Mesendoderm (in vitro differentiated cells): ENCODE results near the gene C10orf95.

Source experiments
- DNase-seq: peaks from one replicate; pipeline ENCODE4 v3.0.0; 2013
- H2AK5ac ChIP-seq: 2 replicates; pipeline ENCODE4 v1.6.1; 2013; ENCODE audit warnings: low read length, inconsistent platforms
- H2BK120ac ChIP-seq: 2 replicates; pipeline ENCODE4 v1.6.1; 2013; ENCODE audit warnings: low read depth, mild to moderate bottlenecking, low read length, moderate library complexity, mixed read lengths
- H2BK15ac ChIP-seq: replicated peaks from 2 replicates; pipeline ENCODE4 v1.6.1; 2013; ENCODE audit warnings: low read depth, mild to moderate bottlenecking, moderate library complexity
- H2BK5ac ChIP-seq: 2 replicates; pipeline ENCODE4 v1.6.1; 2013; ENCODE audit warnings: low read length, inconsistent platforms
- H3K18ac ChIP-seq: 2 replicates; pipeline ENCODE4 v1.6.1; 2013; ENCODE audit warnings: mild to moderate bottlenecking, low read length, mixed read lengths
- H3K23ac ChIP-seq: one replicate; pipeline ENCODE4 v1.6.1; 2013; ENCODE audit warnings: low read length
- H3K27ac ChIP-seq: 2 replicates; pipeline ENCODE4 v1.5.1; 2013; ENCODE audit warnings: low read depth, mild to moderate bottlenecking, inconsistent platforms, low read length, moderate library complexity
- H3K27me3 ChIP-seq: 2 replicates; pipeline ENCODE4 v1.6.1; 2013; ENCODE audit warnings: low read length, control low read depth, mild to moderate bottlenecking, inconsistent platforms; ENCODE audit not compliant: insufficient read depth, poor library complexity
- H3K36me3 ChIP-seq: 2 replicates; pipeline ENCODE4 v1.6.1; 2013; ENCODE audit warnings: low read length, inconsistent platforms; ENCODE audit not compliant: control insufficient read depth, insufficient read depth
- H3K4ac ChIP-seq: one replicate; pipeline ENCODE4 v1.6.1; 2013; ENCODE audit warnings: low read depth, mild to moderate bottlenecking, low read length, moderate library complexity
- H3K4me1 ChIP-seq: 2 replicates; pipeline ENCODE4 v1.6.1; 2013; ENCODE audit warnings: low read depth, low read length, inconsistent platforms; ENCODE audit not compliant: control insufficient read depth
- H3K4me2 ChIP-seq: 2 replicates; pipeline ENCODE4 v1.6.1; 2013; ENCODE audit warnings: low read length
- H3K4me3 ChIP-seq: 2 replicates; pipeline ENCODE4 v1.5.1; 2013; ENCODE audit warnings: mild to moderate bottlenecking, low read length
- H3K56ac ChIP-seq: one replicate; pipeline ENCODE4 v1.6.1; 2013; ENCODE audit warnings: low read length
- H3K79me1 ChIP-seq: 2 replicates; pipeline ENCODE4 v1.6.1; 2013; ENCODE audit warnings: low read length, inconsistent platforms
- H3K79me2 ChIP-seq: 2 replicates; pipeline ENCODE4 v1.6.1; 2013; ENCODE audit warnings: mild to moderate bottlenecking, low read length; ENCODE audit not compliant: control insufficient read depth, insufficient read depth
- H3K9ac ChIP-seq: 2 replicates; pipeline ENCODE4 v1.6.1; 2013; ENCODE audit warnings: low read length, inconsistent platforms
- H4K5ac ChIP-seq: one replicate; pipeline ENCODE4 v1.6.1; 2013; ENCODE audit warnings: low read length
- H4K8ac ChIP-seq: one replicate; pipeline ENCODE4 v1.6.1; 2013; ENCODE audit warnings: low read depth, mild to moderate bottlenecking, control low read depth, low read length, moderate library complexity
- WGBS: extraction: QIAGEN DNeasy Blood & Tissue Kit; methylation state at CpG from one replicate; pipeline ENCODE4 v1.1.7; 2013; ENCODE audit warnings: low lambda C conversion rate, missing lambda C conversion rate; ENCODE audit not compliant: insufficient coverage; ENCODE audit errors: extremely low coverage; 5-methylcytosine and 5-hydroxymethylcytosine counted together

Gene C10orf95

DNA sequence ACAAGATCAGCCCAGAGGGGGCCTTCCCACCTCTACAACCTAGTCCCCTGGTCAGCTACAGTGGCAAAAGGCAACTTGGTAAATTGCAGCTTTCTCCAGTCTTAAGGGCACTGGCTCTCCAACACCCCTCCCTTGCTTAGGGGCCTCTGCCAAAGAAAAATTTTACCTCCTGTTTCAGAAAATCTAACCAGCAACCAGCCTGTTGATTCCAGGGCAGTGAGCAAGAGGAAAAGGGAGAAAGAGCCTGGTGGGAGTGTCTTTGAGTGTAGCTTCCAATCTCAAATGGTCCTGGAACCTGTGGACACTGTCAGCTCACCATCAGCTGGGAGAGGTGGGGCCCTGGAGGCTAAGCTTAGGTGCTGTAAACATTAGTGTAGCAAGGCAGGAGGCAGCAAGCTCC, 28.3 kb upstream of the C10orf95 start:
- H3K79me1 ChIP-seq: no peaks in the 10 kb centered on the region
- H3K79me2 ChIP-seq: no peaks in the 10 kb centered on the region
- H2AK5ac ChIP-seq: no peak overlapping the region
- no peak overlapping the region for H3K27ac ChIP-seq
- no peak overlapping the region for H3K4me2 ChIP-seq
- no peak overlapping the region for H2BK5ac ChIP-seq
- no peaks in the 10 kb centered on the region for H3K27me3 ChIP-seq
- no peak for DNase-seq
- no peaks in the 10 kb centered on the region for H3K4me1 ChIP-seq
- H3K4ac ChIP-seq: no peak overlapping the region
- no peak overlapping the region for H3K9ac ChIP-seq
- H3K36me3 ChIP-seq: peaks cover 17% of the 10 kb centered on the region
- H4K5ac ChIP-seq: no peak overlapping the region
- no peak overlapping the region for H3K18ac ChIP-seq
- no peak overlapping the region for H2BK120ac ChIP-seq
- no peak overlapping the region for H4K8ac ChIP-seq
- H3K4me3 ChIP-seq: no peak overlapping the region
- H3K23ac ChIP-seq: no peak overlapping the region
- H3K56ac ChIP-seq: no peak overlapping the region
- no peak overlapping the region for H2BK15ac ChIP-seq

DNA sequence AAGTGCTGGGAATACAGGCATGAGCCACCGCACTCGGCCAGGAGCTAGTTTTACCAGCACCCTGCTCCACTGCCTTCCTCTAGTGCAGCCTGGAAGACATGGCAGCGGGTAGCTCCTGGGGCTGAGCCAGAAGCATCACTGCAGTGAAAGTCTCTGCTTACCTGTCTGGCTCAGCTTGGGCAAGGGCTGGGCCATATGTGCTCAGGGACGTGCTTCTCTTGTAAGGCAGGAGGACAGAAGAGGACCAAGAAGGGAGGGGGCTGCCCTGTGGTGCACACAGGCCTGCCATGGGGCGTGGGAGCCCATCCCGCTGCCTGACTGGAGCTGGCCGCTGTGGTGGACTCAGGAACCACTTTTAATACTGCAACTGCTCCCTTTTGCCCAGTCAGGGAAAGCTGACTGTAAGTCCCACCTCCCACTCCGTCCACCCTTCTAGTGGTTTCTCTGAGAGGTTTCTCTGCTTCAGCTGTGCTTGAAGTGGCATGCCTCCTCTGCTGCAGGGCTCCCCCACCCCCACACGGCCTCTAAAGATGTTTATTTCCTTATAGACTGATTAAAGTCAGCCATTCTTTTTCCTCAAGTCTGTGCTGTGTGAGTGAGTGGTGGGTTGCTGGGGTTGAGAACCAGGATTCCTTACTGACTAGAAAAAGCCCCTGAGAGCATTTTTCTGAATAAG, 25.3 kb upstream of the C10orf95 start:
- no CpG with 5 or more reads among the region's 9 CpGs for WGBS
- Histone ChIP-seq H3K56ac (no peak overlapping the region), H4K5ac (no peak overlapping the region), H3K4ac (no peak overlapping the region), H3K4me1 (no peaks in the 10 kb centered on the region), H2BK15ac (no peak overlapping the region), H3K23ac (no peak overlapping the region), H3K79me1 (no peaks in the 10 kb centered on the region), H3K9ac (no peak overlapping the region), H3K79me2 (no peaks in the 10 kb centered on the region), H3K36me3 (peaks cover 2% of the 10 kb centered on the region), H4K8ac (no peak overlapping the region), H2BK120ac (no peak overlapping the region), H3K27ac (no peak overlapping the region), H3K4me2 (no peak overlapping the region), H3K27me3 (no peaks in the 10 kb centered on the region), H2BK5ac (no peak overlapping the region), H2AK5ac (no peak overlapping the region), H3K18ac (no peak overlapping the region), H3K4me3 (no peak overlapping the region)
- DNase-seq: no peak

DNA sequence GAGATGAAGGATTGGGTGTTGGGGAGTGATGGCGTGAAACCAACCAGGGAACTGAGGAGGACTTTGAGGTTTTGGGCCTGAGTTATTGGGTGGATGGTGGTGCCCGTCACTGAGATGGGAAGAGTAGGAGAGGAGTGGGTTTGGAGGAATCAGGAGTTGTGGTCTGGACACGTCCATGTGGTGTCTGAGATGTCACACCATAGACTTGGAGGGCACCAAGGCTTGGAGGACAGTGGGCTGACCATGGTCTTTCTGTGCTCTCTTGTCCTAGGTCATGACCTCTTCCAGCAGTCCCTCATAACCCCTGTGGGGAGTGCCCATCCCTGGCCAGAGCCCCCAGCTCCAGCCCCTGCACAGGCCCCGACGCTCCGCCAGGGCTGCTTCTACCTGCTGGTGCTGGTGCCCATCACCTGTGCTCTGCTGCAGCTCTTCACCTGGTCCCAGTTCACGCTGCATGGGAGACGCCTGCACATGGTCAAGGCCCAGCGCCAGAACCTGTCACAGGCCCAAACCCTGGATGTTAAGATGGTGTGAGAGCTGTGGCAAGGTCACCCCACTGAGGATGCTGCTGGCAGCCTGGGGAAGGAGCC, 24.2 kb upstream of the C10orf95 start:
- WGBS: no CpG with 5 or more reads among the region's 9 CpGs
- no peak overlapping the region for H3K4me2 ChIP-seq

DNA sequence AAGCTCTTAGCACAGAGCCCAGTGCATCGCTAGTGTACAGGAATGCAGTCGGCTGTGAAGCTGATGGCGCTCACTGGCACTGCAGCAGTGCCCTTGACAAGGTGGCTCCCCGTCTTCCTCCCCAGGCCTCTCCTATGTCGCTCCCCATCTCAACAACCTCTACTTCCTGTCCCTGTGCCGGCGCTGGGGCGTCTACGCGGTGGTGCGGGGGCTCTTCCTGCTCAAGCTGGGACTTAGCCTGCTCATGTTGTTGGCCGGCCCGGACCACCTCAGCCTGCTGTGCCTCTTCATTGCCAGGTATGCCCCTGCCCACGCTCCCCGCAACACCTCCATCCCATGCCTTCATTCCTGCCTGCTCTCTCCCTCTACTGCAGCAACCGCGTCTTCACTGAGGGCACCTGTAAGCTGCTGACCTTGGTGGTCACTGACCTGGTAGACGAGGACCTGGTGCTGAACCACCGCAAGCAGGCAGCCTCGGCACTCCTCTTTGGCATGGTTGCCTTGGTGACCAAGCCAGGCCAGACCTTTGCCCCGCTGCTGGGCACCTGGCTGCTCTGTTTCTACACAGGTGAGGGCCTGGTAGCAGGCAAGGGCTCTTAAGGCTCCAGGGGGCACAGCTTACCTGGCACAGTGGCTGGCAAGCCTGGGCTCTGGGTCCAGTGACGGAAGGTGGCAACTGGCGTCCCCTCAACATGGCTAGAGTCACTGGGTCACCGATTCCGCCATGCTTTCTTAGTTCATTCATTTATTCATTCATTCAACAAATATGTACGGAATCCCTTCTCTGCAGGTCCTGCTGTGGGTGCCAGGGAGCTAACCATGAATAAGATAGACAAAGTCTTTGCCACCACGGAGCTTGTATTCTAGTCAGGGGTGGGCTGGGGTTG, 22.3 kb upstream of the C10orf95 start:
- H2BK15ac ChIP-seq: no peak overlapping the region
- no peaks in the 10 kb centered on the region for H3K79me1 ChIP-seq
- no peak overlapping the region for H3K9ac ChIP-seq
- no peak overlapping the region for H3K4ac ChIP-seq
- H3K56ac ChIP-seq: no peak overlapping the region
- no peak overlapping the region for H2BK120ac ChIP-seq
- no peak overlapping the region for H3K27ac ChIP-seq
- H3K79me2 ChIP-seq: no peaks in the 10 kb centered on the region
- no peak overlapping the region for H3K18ac ChIP-seq
- H4K8ac ChIP-seq: no peak overlapping the region
- H2BK5ac ChIP-seq: no peak overlapping the region
- H3K23ac ChIP-seq: no peak overlapping the region
- H3K4me3 ChIP-seq: no peak overlapping the region
- H4K5ac ChIP-seq: no peak overlapping the region
- no peak overlapping the region for H2AK5ac ChIP-seq
- H3K36me3 ChIP-seq: no peaks in the 10 kb centered on the region
- no CpG with 5 or more reads among the region's 27 CpGs for WGBS
- H3K4me2 ChIP-seq: no peak overlapping the region
- no peaks in the 10 kb centered on the region for H3K4me1 ChIP-seq
- no peak for DNase-seq
- H3K27me3 ChIP-seq: no peaks in the 10 kb centered on the region

More for the DNA sequence above, 24.2 kb upstream of the C10orf95 start:
- H3K4ac ChIP-seq: no peak overlapping the region
- no peak overlapping the region for H3K4me3 ChIP-seq
- H2BK5ac ChIP-seq: no peak overlapping the region
- H3K27me3 ChIP-seq: no peaks in the 10 kb centered on the region
- DNase-seq: no peak
- H3K56ac ChIP-seq: no peak overlapping the region
- H2BK15ac ChIP-seq: no peak overlapping the region
- H3K9ac ChIP-seq: no peak overlapping the region
- H3K79me2 ChIP-seq: no peaks in the 10 kb centered on the region
- H3K36me3 ChIP-seq: peaks cover 2% of the 10 kb centered on the region
- H4K5ac ChIP-seq: no peak overlapping the region
- no peak overlapping the region for H2BK120ac ChIP-seq
- no peak overlapping the region for H4K8ac ChIP-seq
- H3K27ac ChIP-seq: no peak overlapping the region
- H3K79me1 ChIP-seq: no peaks in the 10 kb centered on the region
- H3K4me1 ChIP-seq: no peaks in the 10 kb centered on the region
- no peak overlapping the region for H3K23ac ChIP-seq
- H2AK5ac ChIP-seq: no peak overlapping the region
- H3K18ac ChIP-seq: no peak overlapping the region

DNA sequence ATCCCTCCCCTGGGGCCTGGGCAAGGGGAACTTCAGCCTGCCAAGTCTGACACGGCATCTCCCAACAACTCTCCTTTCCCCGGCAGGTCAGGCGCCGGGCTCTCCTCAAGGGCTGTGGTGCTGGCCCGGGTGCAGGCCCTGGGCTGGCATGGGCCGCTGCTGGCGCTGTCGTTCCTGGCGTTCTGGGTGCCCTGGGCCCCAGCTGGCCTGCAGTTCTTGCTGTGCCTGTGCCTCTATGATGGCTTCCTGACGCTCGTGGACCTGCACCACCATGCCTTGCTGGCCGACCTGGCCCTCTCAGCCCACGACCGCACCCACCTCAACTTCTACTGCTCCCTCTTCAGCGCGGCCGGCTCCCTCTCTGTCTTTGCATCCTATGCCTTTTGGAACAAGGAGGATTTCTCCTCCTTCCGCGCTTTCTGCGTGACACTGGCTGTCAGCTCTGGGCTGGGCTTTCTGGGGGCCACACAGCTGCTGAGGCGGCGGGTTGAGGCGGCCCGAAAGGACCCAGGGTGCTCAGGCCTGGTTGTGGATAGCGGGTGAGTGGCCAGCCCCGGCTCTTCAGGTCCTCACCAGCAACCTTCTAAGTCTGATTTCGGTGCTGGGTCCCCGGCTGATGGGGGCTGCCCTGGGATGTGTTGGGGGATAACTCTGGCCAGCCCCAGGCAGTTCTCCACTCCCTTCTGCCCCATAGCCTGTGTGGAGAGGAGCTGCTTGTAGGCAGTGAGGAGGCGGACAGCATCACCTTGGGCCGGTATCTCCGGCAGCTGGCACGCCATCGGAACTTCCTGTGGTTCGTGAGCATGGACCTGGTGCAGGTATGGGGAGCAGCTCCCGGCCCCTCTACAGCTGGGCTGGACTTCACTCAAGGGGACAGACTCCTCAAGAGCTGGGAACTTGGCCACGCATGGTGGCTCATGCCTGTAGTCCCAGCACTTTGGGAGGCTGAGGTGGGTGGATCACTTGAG, 19.5 kb upstream of the C10orf95 start:
- H2AK5ac ChIP-seq: no peak overlapping the region
- H4K5ac ChIP-seq: no peak overlapping the region
- no peak overlapping the region for H2BK120ac ChIP-seq
- no peaks in the 10 kb centered on the region for H3K27me3 ChIP-seq
- no CpG with 5 or more reads among the region's 36 CpGs for WGBS
- no peaks in the 10 kb centered on the region for H3K4me1 ChIP-seq
- no peaks in the 10 kb centered on the region for H3K79me1 ChIP-seq
- H3K4me3 ChIP-seq: no peak overlapping the region
- H2BK5ac ChIP-seq: no peak overlapping the region
- no peak for DNase-seq
- H3K79me2 ChIP-seq: no peaks in the 10 kb centered on the region
- H3K56ac ChIP-seq: no peak overlapping the region
- no peak overlapping the region for H3K23ac ChIP-seq
- no peak overlapping the region for H3K4me2 ChIP-seq
- no peak overlapping the region for H2BK15ac ChIP-seq
- H3K18ac ChIP-seq: no peak overlapping the region
- H3K9ac ChIP-seq: no peak overlapping the region
- H4K8ac ChIP-seq: no peak overlapping the region
- H3K36me3 ChIP-seq: no peaks in the 10 kb centered on the region
- no peak overlapping the region for H3K4ac ChIP-seq
- no peak overlapping the region for H3K27ac ChIP-seq
